HUES48 (cell line): ENCODE results near the gene ADGRV1.

Experiments
- H3K27ac ChIP-seq: one replicate; pipeline ENCODE4 v1.7.0; 2013; ENCODE audit warnings: low read depth, low read length, inconsistent platforms
- H3K27me3 ChIP-seq: 2 replicates; pipeline ENCODE4 v1.6.1; 2013; ENCODE audit warnings: mild to moderate bottlenecking, low read length; ENCODE audit not compliant: control insufficient read depth, insufficient read depth
- H3K36me3 ChIP-seq: 2 replicates; pipeline ENCODE4 v1.6.1; 2013; ENCODE audit warnings: low read length; ENCODE audit not compliant: control insufficient read depth, insufficient read depth
- H3K4me1 ChIP-seq: 2 replicates; pipeline ENCODE4 v1.6.1; 2013; ENCODE audit warnings: mild to moderate bottlenecking, low read length; ENCODE audit not compliant: control insufficient read depth, insufficient read depth
- H3K4me3 ChIP-seq: 2 replicates; pipeline ENCODE4 v1.5.1; 2013; ENCODE audit warnings: mild to moderate bottlenecking, low read depth, low read length
- H3K9ac ChIP-seq: 2 replicates; pipeline ENCODE4 v1.6.1; 2013; ENCODE audit warnings: mild to moderate bottlenecking, low read depth, low read length, moderate library complexity
- H3K9me3 ChIP-seq: 2 replicates; pipeline ENCODE4 v1.6.1; 2013; ENCODE audit warnings: low read length; ENCODE audit not compliant: control insufficient read depth, insufficient read depth

The ADGRV1 gene

DNA sequence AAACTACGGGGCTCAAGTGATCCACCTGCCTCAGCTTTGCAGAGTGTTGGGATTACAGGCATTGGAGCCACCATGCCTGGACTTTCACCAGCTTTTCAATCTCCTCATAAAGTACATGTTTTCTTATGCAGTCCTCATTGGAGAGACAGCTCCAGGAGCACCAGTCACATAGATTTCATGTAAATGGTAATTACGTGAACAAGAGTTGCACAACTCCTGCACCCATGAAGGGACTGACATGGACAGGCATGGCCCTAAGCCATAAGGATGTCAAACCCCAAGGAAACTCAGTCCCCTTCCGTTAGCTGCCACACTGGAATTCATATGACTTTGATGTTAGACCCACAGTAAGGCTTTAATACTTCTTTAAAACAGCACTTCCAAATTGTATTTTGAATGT, 7.6 kb upstream of the ADGRV1 start:
- no peaks in the 10 kb centered on the region for H3K27me3 ChIP-seq
- no peak overlapping the region for H3K27ac ChIP-seq
- H3K9me3 ChIP-seq, result no peaks in the 10 kb centered on the region
- peaks cover 53% of the 10 kb centered on the region for H3K4me1 ChIP-seq
- no peaks in the 10 kb centered on the region for H3K36me3 ChIP-seq
- no peak overlapping the region for H3K9ac ChIP-seq
- no peak overlapping the region for H3K4me3 ChIP-seq

DNA sequence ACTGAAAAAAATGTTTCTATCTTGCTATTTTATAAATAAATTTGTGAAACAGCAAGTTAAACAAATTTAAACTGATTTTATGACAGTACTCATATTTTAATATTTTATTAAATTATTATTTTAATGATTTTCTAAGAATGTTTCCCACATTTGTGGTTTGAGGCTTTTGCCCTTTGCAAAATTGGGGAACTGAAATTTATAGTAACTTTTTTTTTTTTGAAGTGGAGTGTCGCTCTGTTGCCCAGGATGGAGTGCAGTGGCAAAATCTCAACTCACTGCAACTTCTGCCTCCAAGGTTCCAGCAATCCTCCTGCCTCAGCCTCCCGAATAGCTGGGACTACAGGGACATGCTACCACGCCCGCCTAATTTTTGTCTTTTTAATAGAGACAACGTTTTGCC, 7.2 kb upstream of the ADGRV1 start:
- Histone ChIP-seq H3K9ac (no peak overlapping the region), H3K27me3 (no peaks in the 10 kb centered on the region), H3K9me3 (no peaks in the 10 kb centered on the region), H3K4me3 (no peak overlapping the region), H3K36me3 (no peaks in the 10 kb centered on the region), H3K27ac (no peak overlapping the region), H3K4me1 (peaks cover 54% of the 10 kb centered on the region)

DNA sequence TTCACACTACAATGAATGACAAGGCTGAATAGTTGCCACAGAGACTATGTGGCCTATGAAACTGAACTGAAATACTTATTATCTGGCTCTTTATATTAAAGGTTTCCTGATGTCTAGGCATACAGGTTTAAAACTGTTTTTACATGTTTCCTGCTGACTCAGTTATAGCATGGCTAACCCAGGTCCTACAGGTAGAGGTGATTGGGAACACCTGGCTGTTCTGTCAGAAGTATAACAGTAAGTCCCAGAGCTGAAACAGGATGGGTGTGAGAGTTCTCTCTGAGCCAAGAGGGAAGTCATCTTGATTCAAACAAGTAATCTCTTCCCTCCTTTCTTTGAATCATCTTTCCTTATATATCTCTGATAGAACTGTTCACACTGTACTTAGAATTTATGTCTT, 4.9 kb upstream of the ADGRV1 start:
- H3K4me3 ChIP-seq, result no peak overlapping the region
- peak overlapping the region; percentile 76 for H3K27ac ChIP-seq
- H3K36me3 ChIP-seq, result no peaks in the 10 kb centered on the region
- no peaks in the 10 kb centered on the region for H3K9me3 ChIP-seq
- H3K27me3 ChIP-seq, result no peaks in the 10 kb centered on the region
- H3K9ac ChIP-seq, result no peak overlapping the region
- H3K4me1 ChIP-seq, result peaks cover 48% of the 10 kb centered on the region

DNA sequence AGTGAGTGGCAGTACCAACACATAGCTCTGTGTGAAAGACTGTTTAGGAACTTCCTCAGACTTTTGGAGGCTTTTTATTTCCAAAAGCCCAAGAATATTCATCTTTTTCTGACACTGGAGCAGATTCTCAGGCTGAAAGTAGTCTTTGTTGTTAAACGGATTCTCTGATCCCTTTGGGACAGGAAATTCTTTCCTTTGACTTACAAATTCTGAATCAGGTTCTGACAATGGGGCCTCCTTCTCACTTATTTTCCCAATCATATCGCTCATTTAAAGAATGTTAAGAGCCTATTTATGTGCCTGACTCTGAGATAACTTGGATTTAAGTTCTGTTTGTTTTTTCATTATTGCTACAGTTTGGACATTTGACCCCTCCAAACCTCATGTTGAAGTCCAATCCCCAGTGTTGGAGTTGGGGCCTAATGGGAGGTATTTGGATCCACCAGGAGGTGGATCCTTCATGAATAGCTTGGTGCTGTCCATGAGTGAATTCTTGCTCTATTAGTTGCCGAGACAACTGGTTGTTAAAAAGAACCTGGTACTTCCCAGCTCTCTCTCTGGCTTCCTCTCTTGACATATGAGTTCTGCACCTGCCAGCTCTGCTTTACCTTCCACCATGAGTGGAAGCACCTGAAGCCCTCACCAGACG, 4.1 kb upstream of the ADGRV1 start:
- Histone ChIP-seq H3K9ac (no peak overlapping the region), H3K4me3 (no peak overlapping the region), H3K36me3 (no peaks in the 10 kb centered on the region), H3K9me3 (no peaks in the 10 kb centered on the region), H3K27me3 (no peaks in the 10 kb centered on the region), H3K27ac (peak overlapping the region; percentile 76), H3K4me1 (peaks cover 46% of the 10 kb centered on the region)

DNA sequence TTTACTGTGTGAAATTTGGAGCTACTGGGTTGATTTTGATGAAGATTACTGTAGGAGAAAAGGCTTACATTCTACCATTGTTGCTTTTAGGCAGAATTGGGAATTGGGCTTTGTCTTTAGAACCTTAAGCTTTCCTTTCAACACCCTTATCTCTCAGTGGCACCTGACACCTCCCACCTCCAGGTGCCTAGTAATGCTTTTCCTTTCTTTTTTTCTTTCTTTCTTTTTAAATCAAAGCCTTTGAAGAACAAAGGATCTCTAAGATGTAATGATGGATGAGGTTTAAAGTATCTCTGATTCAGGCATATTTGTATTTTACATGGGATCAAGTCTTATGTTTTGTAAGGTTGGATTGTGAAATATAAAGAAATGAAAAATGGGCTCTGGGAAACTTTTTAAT, 2.9 kb upstream of the ADGRV1 start:
- H3K4me1 ChIP-seq, result peaks cover 53% of the 10 kb centered on the region
- no peak overlapping the region for H3K4me3 ChIP-seq
- H3K27me3 ChIP-seq, result no peaks in the 10 kb centered on the region
- peak overlapping the region; percentile 76 for H3K27ac ChIP-seq
- no peak overlapping the region for H3K9ac ChIP-seq
- no peaks in the 10 kb centered on the region for H3K9me3 ChIP-seq
- H3K36me3 ChIP-seq, result no peaks in the 10 kb centered on the region

DNA sequence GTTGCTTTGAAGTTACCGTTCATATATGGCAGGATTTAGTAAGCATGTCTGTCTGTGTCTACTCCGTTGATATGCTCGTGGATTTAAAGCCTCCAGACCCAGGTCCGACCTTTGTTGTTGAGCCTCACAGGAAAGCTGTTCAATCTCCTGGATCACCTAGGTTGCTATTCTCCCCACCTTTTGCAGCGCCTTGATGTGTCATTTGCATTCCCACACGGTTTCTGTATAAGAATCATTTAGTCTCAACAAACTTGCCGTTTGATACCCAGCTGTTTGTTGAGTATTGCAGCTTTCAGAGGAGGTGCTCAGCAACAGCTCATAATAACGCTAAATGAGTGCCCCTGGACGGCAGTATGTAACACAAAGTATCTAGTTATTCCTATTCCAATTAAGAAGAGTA, 1.2 kb upstream of the ADGRV1 start:
- Histone ChIP-seq H3K27me3 (no peaks in the 10 kb centered on the region), H3K4me3 (peak overlapping the region; percentile 92), H3K9ac (peak overlapping the region; percentile 65; the same call in 1 of the 2 replicates), H3K9me3 (no peaks in the 10 kb centered on the region), H3K4me1 (peaks cover 70% of the 10 kb centered on the region), H3K36me3 (no peaks in the 10 kb centered on the region), H3K27ac (peak overlapping the region; percentile 29)

DNA sequence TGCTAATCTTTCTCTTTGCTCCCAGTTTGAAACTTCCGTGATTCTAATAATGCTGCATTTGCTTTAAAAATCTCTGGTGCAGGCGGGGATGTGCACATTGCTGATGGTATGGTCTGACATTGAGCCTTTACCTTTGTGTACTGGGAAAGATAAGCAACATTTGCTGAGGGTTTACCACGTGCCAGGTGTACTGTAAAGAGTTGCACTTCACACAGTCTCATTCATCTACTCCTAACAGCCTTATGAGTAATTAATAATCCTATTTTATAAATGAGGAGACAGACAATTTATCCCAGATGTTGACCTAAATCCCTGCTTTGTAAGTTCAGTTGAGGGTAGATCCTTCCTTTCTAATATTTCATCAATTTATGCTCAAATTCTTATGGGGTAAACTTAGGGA, 726 bp upstream of the ADGRV1 start:
- Histone ChIP-seq H3K9ac (peak overlapping the region; percentile 65), H3K27me3 (no peaks in the 10 kb centered on the region), H3K4me1 (peaks cover 75% of the 10 kb centered on the region), H3K36me3 (no peaks in the 10 kb centered on the region), H3K27ac (peak overlapping the region; percentile 87), H3K9me3 (no peaks in the 10 kb centered on the region), H3K4me3 (peak overlapping the region; percentile 92)

DNA sequence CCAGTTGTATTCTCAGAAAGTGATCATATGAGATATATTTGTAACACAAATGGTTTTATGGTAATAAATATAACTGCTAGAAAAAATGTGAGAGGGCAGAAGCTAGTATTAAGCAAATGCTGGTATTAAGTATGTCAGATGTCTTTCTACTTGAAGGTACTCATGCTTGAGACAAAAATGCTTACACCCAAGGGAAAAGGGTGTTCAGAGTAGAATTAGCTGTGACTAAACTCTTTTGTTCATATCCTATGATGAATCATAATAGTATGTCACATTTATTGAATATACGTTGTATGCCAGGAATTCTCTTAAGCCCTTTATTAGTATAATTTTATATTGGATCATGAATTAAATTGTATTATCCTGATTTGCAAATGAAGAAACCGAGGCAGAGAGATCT, 2.2 kb downstream of the ADGRV1 start:
- Histone ChIP-seq H3K27ac (peak overlapping the region; percentile 21), H3K4me3 (peak overlapping the region; percentile 92), H3K4me1 (peaks cover 74% of the 10 kb centered on the region), H3K27me3 (no peaks in the 10 kb centered on the region), H3K9me3 (no peaks in the 10 kb centered on the region), H3K36me3 (no peaks in the 10 kb centered on the region), H3K9ac (no peak overlapping the region)

DNA sequence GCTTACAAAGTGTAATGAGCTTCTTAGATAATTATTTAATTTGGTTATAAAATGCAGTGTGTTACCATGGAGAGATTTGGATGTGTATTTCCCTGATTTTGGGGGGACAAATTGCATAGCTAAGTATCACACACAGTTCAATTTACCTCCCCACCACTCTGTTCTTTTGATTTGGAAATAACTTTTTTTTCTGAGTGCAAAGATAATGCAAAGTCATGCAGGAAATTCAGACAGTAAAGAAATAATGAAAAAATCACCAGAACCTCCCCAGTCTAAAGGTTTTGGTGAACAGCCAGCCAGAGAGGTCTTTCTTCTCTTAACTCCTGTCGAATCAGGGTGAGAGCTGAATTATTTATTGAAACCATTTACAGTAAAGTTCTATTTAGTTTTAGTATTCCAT, 3.2 kb downstream of the ADGRV1 start:
- Histone ChIP-seq H3K4me3 (peak overlapping the region; percentile 92; the same call in 1 of the 2 replicates), H3K9me3 (no peaks in the 10 kb centered on the region; the same call in 1 of the 2 replicates), H3K9ac (no peak overlapping the region), H3K4me1 (peaks cover 65% of the 10 kb centered on the region), H3K27ac (peak overlapping the region; percentile 73), H3K27me3 (no peaks in the 10 kb centered on the region), H3K36me3 (no peaks in the 10 kb centered on the region)

DNA sequence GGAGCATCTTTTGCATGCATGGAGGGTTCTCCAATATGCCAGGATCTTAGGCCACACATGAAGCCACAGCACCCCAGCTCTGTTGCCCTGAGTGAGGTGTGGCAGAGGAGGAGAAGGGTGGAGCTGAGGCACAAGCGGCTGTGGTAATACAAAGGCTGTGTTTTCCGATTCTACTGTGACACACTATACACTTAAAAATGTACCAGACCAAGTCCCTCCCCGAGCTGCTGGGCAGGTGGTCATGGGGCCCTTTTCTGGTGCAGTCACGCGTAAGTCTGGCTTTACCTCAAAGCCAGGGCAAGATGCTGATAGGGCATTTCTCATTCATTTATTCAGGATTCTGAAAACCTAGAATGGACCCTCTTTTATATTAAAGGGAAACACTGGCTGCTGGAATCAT, 3.7 kb downstream of the ADGRV1 start:
- peaks cover 59% of the 10 kb centered on the region for H3K4me1 ChIP-seq
- H3K27me3 ChIP-seq, result no peaks in the 10 kb centered on the region

DNA sequence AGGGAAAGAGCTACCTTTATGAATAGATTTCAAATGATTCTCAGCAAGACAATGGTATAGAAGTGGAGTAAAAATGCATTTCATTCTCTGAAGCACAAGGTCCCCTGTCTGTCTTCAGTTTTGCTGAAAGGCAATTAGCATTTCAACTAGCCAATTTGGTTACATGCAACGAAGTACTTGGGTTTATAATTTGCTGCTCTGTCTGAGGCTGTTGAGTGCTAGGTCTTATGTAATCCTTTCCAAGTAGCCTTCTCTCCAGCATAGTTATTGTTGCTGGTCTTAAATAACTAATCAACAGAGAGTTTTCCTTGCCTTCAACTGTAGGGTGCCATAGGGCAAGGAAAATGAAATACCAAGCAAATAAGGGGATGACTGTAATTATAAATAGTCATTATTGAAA, 4.5 kb downstream of the ADGRV1 start:
- no peaks in the 10 kb centered on the region; the same call in 1 of the 2 replicates for H3K36me3 ChIP-seq
- peaks cover 54% of the 10 kb centered on the region for H3K4me1 ChIP-seq
- no peaks in the 10 kb centered on the region for H3K27me3 ChIP-seq
- no peaks in the 10 kb centered on the region; the same call in 1 of the 2 replicates for H3K9me3 ChIP-seq
- peak overlapping the region; percentile 92 for H3K4me3 ChIP-seq
- H3K27ac ChIP-seq, result peak overlapping the region; percentile 73
- no peak overlapping the region for H3K9ac ChIP-seq

More for the DNA sequence above, 3.7 kb downstream of the ADGRV1 start:
- Histone ChIP-seq H3K27ac (peak overlapping the region; percentile 73), H3K9me3 (no peaks in the 10 kb centered on the region; the same call in 1 of the 2 replicates), H3K36me3 (no peaks in the 10 kb centered on the region), H3K4me3 (peak overlapping the region; percentile 92), H3K9ac (no peak overlapping the region)
